Measurements from ENCODE around the gene PGAM4. TPM values are rescaled to one million over a fixed set of nuclear protein-coding genes. Genes with fewer than 3 reads are reported as not detected.

PGAM4 gene
- total RNA-seq, 2 experiments from 2014 or later = not detected

GRCh38 chrX:77938083-77938680 is 31.3 kb downstream of the PGAM4 start:
- DNase-seq (ENCODE audit: low spot score) = no peak
- Histone ChIP-seq H3K9me2 (ENCODE audit: insufficient read depth, low read length) (no peaks in the 10 kb centered on the region), H3K4me1 (ENCODE audit: insufficient read depth, low read length, poor library complexity, severe bottlenecking) (peaks cover 12% of the 10 kb centered on the region), H3K27ac (ENCODE audit: low read depth, low read length, poor library complexity, severe bottlenecking) (no peak overlapping the region), H2AFZ (ENCODE audit: low read length) (no peak overlapping the region), H4K20me1 (ENCODE audit: insufficient read depth, low read length) (no peaks in the 10 kb centered on the region), H3K79me2 (ENCODE audit: insufficient read depth, low read depth, low read length) (no peaks in the 10 kb centered on the region), H3K4me2 (ENCODE audit: low read length) (no peak overlapping the region), H3K36me3 (ENCODE audit: insufficient read depth, low read length) (no peaks in the 10 kb centered on the region), H3K9me3 (ENCODE audit: low read length) (no peaks in the 10 kb centered on the region), H3K4me3 (ENCODE audit: low read depth, low read length, poor library complexity, severe bottlenecking) (no peak overlapping the region)
- no TSS peak for BruUV-seq (replicated peaks)
- TF ChIP-seq CTCF (conservative IDR thresholded peaks at IDR 0.05; ENCODE audit: low read length) (no peak), EZH2phosphoT487 (IDR thresholded peaks at IDR 0.05; ENCODE audit: borderline replicate concordance, low read depth, low read length) (no peak)
- ChIA-PET CTCF (ENCODE audit: unreplicated experiment) (no interaction called here), POLR2A (interaction anchor here (0.7 kb wide), 1 partner anchor 301 kb away, joined by 3 read pairs; no protein-coding TSS in a partner anchor)
- intact Hi-C loops (cut with micrococcal nuclease; ENCODE audit: unreplicated experiment) = no loop called here

GRCh38 chrX:77937291-77937690 is 32.1 kb downstream of the PGAM4 start:
- POLR2A ChIA-PET = no interaction called here
- Histone ChIP-seq H2AFZ (ENCODE audit: low read length) (no peak overlapping the region), H4K20me1 (ENCODE audit: insufficient read depth, low read length) (no peaks in the 10 kb centered on the region), H3K36me3 (ENCODE audit: insufficient read depth, low read length) (no peaks in the 10 kb centered on the region), H3K4me1 (ENCODE audit: insufficient read depth, low read length, poor library complexity, severe bottlenecking) (peaks cover 3% of the 10 kb centered on the region), H3K4me2 (ENCODE audit: low read length) (no peak overlapping the region), H3K27ac (ENCODE audit: low read depth, low read length, poor library complexity, severe bottlenecking) (no peak overlapping the region), H3K9me3 (ENCODE audit: low read length) (no peaks in the 10 kb centered on the region), H3K79me2 (ENCODE audit: insufficient read depth, low read depth, low read length) (no peaks in the 10 kb centered on the region), H3K4me3 (ENCODE audit: low read depth, low read length, poor library complexity, severe bottlenecking) (no peak overlapping the region), H3K9me2 (ENCODE audit: insufficient read depth, low read length) (no peaks in the 10 kb centered on the region)
- intact Hi-C loops (cut with micrococcal nuclease; ENCODE audit: unreplicated experiment) = no loop called here
- TF ChIP-seq CTCF (conservative IDR thresholded peaks at IDR 0.05; ENCODE audit: low read length) = no peak
- TF ChIP-seq EZH2phosphoT487 (IDR thresholded peaks at IDR 0.05; ENCODE audit: borderline replicate concordance, low read depth, low read length) = no peak
- CTCF ChIA-PET (ENCODE audit: unreplicated experiment) = no interaction called here
- no TSS peak for BruUV-seq (replicated peaks)
- no peak for DNase-seq (ENCODE audit: low spot score)

- POLR2A ChIA-PET = interaction anchor here (0.5 to 0.6 kb wide), 2 partner anchors 16 to 351 kb away, joined by 3 read pairs; no protein-coding TSS in a partner anchor
- Histone ChIP-seq H3K9me3 (ENCODE audit: low read length) (no peaks in the 10 kb centered on the region), H3K79me2 (ENCODE audit: insufficient read depth, low read depth, low read length) (no peaks in the 10 kb centered on the region), H3K9me2 (ENCODE audit: insufficient read depth, low read length) (no peaks in the 10 kb centered on the region), H3K4me1 (ENCODE audit: insufficient read depth, low read length, poor library complexity, severe bottlenecking) (no peaks in the 10 kb centered on the region), H3K4me2 (ENCODE audit: low read length) (no peak overlapping the region), H3K4me3 (ENCODE audit: low read depth, low read length, poor library complexity, severe bottlenecking) (no peak overlapping the region), H3K27ac (ENCODE audit: low read depth, low read length, poor library complexity, severe bottlenecking) (no peak overlapping the region), H3K36me3 (ENCODE audit: insufficient read depth, low read length) (no peaks in the 10 kb centered on the region), H2AFZ (ENCODE audit: low read length) (no peak overlapping the region), H4K20me1 (ENCODE audit: insufficient read depth, low read length) (no peaks in the 10 kb centered on the region)
- CTCF ChIA-PET (ENCODE audit: unreplicated experiment) = no interaction called here
- intact Hi-C loops (cut with micrococcal nuclease; ENCODE audit: unreplicated experiment) = no loop called here
- no TSS peak for BruUV-seq (replicated peaks)
- no peak for DNase-seq (ENCODE audit: low spot score)
- no peak for TF ChIP-seq EZH2phosphoT487 (IDR thresholded peaks at IDR 0.05; ENCODE audit: borderline replicate concordance, low read depth, low read length)
- no peak for TF ChIP-seq CTCF (conservative IDR thresholded peaks at IDR 0.05; ENCODE audit: low read length)
Measured at GRCh38 chrX:77936299-77936698, 33.1 kb downstream of the PGAM4 start.

Measured in OCI-LY7 (cell line).